ENCODE measurements around the gene CHRNB2.

Gene CHRNB2

DNA sequence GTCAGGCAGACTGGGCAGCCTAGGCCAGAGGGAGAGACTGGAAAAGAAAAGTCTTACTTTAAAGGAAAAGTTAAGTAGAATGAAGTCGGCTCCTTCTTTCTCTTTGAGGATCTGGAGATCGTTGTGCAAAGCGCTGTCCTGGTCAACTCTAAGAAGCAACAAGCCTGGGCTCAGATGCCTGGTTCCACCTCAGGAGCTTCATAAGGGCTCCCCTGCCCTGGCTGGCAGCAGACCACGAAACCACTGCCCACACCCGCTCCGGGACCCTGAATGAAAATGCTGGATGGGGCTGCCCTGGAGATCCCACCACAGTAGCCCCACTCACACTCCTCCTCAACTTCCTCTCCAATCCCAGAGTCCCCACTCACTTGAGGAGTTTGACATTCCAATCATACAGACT, 15.5 kb upstream of the CHRNB2 start:
- DNase-seq (ENCODE audit: extremely low read depth in 1 of 2, low read depth in 1 of 2): no peak

DNA sequence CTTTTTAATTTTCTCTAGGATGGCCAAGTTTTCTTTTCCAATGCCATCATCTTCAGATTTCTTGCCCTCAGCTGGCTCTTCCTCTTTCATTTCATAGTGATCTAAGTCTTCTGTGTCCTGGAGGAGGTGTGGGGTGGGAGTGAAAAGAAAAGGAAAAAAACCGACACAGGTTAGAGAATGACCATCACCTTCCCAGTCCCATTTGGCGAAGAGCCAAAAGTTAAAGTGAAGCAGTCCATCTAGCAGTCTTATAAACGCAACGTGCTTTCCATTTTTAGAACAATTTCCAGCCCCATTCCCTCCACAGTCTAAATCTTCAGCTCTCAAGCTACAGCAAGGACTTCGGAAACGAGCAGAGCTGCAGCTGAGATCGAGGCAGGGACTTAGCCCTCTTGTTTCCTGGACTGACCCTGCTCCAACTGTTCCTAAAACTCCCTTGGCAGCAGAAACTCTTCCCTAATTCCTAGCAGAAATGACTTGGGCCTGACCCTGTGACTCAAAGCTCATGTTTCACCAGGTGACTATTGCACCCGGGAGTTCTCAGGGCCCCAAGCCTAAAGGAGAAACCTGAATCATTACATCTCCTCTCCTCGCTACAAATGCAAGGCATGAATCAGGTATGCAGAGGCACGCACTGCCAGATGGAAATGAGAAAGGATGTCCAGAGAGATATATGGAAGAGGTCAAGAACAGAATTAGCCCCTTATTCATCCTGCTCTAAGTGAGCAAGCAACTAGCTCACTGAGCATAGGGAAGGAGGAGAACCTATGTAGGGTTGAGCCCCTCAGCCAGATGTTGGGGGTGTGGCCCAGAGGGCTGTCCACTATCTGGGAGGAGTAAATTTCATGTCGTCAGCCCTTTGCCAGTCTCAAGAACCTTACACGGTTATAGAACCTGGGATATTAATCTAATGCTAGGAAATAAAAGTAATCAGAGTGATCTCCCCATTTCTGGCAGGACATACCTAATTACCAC, 14.2 kb upstream of the CHRNB2 start:
- no peak for DNase-seq (ENCODE audit: extremely low read depth in 1 of 2, low read depth in 1 of 2)

DNA sequence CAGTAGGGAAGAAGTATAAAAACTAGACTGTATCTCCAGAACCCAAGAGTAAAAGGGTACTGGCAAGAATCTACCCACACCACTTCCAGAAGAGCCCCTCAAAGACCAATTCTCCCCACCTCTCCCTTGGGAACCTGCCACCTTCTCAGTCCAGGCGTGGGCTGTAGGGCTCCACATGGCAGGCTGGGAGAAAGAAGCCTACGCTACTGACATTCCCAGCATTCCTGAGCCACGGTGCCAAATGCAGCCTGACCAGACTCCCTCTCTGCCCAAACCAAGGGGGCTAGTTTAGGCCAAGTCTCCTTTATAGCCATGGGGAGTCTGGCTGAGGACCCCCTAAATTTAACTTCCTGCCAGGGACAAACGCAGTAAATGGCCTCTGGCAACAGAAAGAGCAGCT, 11.2 kb upstream of the CHRNB2 start:
- DNase-seq (ENCODE audit: extremely low read depth in 1 of 2, low read depth in 1 of 2): no peak

DNA sequence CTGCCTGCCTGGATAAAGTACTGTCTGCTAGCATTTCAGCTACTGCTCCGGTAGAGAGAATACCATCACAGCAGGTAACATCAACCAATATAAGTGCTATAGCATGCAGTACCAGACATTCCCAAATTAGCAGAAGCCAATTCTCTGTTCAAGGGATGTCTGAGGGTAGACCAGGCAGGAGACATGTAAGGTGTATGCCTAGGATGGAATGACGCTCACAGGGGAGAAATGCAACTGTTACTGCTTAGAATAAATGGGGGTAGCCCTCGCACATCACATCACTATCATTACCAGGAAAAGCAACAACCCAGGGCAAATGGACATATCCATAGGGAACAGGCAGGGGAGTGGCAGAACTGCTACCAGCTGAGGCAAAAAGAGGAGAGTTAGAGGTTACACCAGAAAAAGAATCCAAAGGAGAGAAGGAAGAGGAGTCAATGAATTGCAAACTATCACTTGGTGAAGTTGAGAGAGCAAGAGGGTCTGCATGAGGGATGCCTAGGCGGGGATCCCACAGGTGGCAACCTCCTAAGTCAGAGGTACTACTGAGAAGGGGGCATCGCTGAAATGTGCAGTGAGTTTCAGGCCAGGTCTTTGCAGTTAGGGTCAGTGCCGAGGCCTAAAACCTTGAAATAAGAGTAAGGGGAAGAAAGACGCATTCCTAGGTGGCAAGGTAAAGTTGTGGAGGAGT, 10.2 kb upstream of the CHRNB2 start:
- DNase-seq (ENCODE audit: extremely low read depth in 1 of 2, low read depth in 1 of 2): no peak

DNA sequence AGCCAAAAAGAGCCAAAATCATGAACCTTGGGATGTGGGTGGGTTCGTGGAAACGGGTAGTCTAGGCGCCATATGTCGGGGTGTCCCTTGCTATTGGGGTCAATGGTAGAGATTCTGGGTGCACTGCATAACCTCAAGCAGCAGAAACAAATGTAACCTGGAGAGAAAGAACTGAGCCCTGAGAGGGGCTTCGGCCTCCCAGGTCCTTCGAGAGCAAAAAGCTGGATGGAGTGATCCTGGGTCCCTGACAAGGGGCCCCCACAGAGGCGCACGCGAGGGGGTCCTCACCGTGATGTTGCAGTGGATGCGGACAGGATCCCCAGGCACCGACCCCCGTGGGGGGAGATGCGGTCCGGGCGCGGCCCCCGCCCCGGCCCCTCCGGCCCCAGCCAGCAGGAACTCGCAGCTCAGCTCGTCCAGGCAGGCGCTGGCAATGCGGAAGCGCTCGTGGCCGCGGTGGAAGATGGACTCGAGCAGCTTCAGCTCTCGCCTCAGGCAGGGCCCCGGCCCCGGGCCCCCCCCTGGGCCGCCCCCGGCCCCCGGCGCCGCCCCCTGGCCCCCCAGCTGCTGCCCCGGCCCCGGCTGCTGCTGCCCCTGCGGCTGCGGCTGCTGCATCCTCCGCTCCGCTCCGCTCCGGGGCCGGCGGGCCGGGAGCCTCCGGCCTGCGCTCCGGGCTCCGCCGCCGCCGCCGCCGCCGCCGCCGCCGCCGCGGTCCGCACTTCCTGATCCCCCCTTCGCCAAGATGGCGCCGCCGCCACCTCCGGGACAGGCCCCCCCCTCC, 9.4 kb upstream of the CHRNB2 start, which contains the start of gene UBE2Q1:
TSS of gene UBE2Q1 (minus strand) at position 724 of the 781 bp plus-strand sequence. CDS start at position 615, 109 bp downstream.
- no peak for DNase-seq (ENCODE audit: extremely low read depth in 1 of 2, low read depth in 1 of 2)

GRCh38 chr1:154558720-154559465, 8.7 kb upstream of the CHRNB2 start:
- peak; percentile 98 to 100 for DNase-seq (ENCODE audit: extremely low read depth in 1 of 2, low read depth in 1 of 2)

GRCh38 chr1:154559466-154560044, 8.0 kb upstream of the CHRNB2 start:
- peak; percentile 55 to 74 for DNase-seq (ENCODE audit: extremely low read depth in 1 of 2, low read depth in 1 of 2)

DNA sequence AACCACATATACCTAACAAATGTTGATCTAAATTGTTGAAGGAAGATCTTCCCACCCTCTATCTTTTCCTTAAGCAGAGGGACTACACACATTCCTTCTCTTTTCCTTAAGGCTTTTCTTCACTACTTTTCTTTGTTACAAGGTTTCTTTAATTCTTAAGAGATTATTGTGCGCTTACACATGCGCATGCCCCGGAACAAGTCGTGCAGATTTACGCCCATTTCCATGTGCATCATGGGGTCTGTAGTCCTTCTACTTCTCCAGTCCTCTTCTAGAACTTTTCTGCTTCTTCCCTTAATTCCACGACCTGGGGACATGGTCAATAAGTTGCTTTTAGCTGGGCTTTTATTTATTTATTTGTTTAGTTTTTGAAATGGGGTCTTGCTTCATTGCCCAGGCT, 1.7 kb upstream of the CHRNB2 start:
- DNase-seq (ENCODE audit: extremely low read depth in 1 of 2, low read depth in 1 of 2): no peak

DNA sequence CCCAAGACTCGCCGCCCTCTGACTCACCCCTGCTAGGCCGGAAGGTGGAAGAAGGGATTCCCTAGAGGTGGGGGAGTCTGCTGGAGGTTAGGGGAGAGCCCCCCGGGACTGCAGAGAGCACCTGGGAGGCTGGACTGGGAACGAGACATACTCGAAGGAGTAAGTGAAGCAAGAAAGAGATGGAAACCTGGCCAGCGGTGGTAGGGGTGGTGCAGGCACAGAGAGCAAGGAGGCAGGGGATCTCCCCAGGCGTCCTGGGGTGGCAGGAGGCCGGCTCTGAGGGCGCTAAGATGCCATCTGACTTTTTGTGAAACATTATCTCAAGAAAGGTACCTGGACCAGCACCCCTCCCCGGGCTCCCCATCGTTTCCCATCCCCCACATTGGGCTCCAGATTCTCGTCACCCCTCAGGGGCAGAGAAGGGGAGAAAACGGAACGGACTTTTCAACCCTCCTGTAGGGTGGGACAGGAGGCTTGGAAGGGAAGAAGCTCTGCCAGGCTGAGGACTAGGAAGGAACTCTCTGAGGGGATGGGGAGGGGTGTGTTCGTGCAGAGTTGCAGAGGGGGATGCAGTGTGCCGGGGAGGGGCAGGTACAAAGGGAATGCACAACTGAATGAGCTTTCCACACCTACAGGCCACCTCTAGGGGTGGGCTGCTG, 708 bp downstream of the CHRNB2 start:
- no peak for DNase-seq (ENCODE audit: extremely low read depth in 1 of 2, low read depth in 1 of 2)

DNA sequence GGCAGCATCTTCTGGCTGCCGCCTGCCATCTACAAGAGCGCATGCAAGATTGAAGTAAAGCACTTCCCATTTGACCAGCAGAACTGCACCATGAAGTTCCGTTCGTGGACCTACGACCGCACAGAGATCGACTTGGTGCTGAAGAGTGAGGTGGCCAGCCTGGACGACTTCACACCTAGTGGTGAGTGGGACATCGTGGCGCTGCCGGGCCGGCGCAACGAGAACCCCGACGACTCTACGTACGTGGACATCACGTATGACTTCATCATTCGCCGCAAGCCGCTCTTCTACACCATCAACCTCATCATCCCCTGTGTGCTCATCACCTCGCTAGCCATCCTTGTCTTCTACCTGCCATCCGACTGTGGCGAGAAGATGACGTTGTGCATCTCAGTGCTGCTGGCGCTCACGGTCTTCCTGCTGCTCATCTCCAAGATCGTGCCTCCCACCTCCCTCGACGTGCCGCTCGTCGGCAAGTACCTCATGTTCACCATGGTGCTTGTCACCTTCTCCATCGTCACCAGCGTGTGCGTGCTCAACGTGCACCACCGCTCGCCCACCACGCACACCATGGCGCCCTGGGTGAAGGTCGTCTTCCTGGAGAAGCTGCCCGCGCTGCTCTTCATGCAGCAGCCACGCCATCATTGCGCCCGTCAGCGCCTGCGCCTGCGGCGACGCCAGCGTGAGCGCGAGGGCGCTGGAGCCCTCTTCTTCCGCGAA, 3.8 kb downstream of the CHRNB2 start:
- no peak for DNase-seq (ENCODE audit: extremely low read depth in 1 of 2, low read depth in 1 of 2)

- DNase-seq (ENCODE audit: extremely low read depth in 1 of 2, low read depth in 1 of 2): no peak
These were observed 4.3 kb downstream of the CHRNB2 start for GRCh38 chr1:154571964-154572288.

DNA sequence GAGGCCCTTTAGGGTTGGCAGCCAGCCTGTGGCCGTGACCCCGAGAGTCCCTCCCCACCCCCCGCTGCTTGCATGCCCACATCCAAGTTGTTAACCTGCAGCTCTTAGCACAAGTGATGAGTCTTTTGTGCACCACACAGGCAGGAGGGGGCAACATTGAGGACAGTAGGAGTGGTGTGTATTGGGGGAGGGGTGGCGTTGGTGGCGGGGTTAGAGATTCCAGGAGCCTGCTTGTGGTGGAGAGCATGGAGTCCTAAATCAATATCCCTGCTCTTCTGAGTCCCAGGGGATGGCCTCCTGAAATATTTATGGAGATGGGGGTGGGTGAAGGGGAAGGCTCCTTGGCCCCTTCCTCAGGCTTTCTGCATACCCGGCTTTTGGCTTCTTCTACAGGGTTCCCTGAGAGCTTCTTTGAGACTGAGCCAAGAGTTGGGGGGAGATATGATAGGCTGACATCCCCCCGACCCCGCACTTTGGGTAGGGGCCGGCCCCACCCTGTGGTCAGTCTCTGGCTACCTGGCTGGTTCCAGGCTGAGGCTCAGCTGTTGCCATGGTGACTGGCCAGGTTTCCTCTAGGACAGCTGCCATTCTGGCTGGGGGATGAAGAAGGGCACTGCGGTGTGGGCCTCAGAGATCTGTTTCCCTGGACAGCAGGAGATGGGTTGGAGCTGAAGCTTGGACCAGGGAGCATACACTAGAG, 5.0 kb downstream of the CHRNB2 start:
- DNase-seq (ENCODE audit: extremely low read depth in 1 of 2, low read depth in 1 of 2): no peak

GRCh38 chr1:154573168-154573510, 5.6 kb downstream of the CHRNB2 start:
- DNase-seq (ENCODE audit: extremely low read depth in 1 of 2, low read depth in 1 of 2): no peak

- no peak for DNase-seq (ENCODE audit: extremely low read depth in 1 of 2, low read depth in 1 of 2)
These were observed 7.1 kb downstream of the CHRNB2 start for GRCh38 chr1:154574716-154575115.

GRCh38 chr1:154575147-154575927, 7.8 kb downstream of the CHRNB2 start:
- no peak for DNase-seq (ENCODE audit: extremely low read depth in 1 of 2, low read depth in 1 of 2)

GRCh38 chr1:154575951-154576566, 8.5 kb downstream of the CHRNB2 start:
- no peak for DNase-seq (ENCODE audit: extremely low read depth in 1 of 2, low read depth in 1 of 2)

DNA sequence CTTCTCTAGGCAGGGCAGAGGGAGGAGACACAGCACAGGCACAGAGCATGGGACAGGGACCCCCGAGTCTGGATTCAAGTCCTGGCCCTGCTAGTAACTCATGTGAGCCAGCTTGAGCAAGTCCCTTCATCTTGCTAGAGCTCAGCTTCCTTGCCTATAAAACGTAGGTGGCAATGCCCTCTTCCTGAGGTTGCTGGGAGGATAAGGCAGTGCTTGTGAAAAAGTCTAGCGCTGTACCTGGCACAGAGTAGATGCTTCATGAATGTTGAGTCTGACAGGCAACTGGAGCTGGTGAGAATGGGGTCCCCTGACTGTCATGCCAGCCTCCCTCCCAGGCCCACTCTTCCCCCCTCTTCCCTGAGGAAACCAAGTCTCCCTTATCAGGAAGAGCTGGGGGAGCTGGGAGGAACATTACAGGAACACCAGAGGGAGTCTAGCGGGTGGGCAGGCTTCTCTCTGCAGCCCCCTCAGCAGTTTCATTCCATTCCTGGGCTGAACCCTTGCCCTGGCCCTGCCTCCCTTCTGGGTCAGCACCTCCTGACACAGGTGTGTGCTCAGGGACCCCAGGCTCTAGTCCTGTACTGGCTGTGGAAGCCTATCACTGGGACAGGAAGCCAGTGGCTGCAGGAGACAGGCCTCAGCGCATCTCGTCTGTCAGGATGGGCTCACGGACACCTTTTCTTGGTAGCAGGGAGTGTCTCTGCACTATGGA, 9.9 kb downstream of the CHRNB2 start:
- no peak for DNase-seq (ENCODE audit: extremely low read depth in 1 of 2, low read depth in 1 of 2)
